ENCODE measurements around the gene USP54. TPM values are rescaled to one million over a fixed set of nuclear protein-coding genes. Genes with fewer than 3 reads are reported as not detected.

The USP54 gene
- total and polyA plus RNA-seq, 9 of the 15 experiments (the other 6 are each of a cell fraction or from before 2014, with no cell fraction given), result 3.8 to 40.1 (median 16.9) TPM

DNA sequence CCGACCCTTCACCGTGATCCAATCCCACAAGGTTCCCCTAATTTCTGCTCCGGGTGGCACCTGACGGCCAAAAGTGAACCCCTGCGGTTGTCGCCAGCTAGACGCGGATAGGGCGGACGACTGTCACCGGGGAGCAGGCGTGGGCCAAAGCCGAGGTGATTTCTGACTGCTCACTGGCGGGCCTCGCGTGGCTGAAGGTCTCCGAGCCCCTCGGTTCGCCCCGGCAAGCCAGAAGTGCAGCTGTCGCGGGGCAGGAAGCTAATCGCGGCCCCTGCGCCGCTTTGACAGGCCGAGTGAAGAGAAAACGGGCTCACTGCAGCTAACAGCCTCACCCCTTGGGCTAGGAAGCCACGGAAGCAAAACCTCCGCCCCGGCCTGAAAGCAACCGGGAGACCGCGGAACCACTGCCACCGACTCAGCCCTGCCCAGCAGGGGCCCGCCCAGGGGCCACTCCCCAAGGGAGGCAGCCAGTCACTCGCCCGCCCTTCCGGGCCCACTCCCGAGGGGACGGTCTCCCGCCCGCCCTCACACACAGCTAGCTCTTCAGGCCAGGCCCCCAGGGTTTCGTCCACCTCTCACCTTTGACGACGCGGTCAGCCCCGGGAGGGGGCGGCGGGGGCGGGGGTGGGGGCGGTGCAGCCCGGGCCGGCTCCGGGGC is 95.8 kb downstream of the USP54 start (continued):
- TF ChIP-seq, protein P1, sequence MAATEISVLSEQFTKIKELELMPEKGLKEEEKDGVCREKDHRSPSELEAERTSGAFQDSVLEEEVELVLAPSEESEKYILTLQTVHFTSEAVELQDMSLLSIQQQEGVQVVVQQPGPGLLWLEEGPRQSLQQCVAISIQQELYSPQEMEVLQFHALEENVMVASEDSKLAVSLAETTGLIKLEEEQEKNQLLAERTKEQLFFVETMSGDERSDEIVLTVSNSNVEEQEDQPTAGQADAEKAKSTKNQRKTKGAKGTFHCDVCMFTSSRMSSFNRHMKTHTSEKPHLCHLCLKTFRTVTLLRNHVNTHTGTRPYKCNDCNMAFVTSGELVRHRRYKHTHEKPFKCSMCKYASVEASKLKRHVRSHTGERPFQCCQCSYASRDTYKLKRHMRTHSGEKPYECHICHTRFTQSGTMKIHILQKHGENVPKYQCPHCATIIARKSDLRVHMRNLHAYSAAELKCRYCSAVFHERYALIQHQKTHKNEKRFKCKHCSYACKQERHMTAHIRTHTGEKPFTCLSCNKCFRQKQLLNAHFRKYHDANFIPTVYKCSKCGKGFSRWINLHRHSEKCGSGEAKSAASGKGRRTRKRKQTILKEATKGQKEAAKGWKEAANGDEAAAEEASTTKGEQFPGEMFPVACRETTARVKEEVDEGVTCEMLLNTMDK (IDR thresholded peaks at IDR 0.05; ENCODE audit: borderline replicate concordance, insufficient read depth, low read depth, low read length, poor library complexity, severe bottlenecking), result no peak
- TF ChIP-seq NR1H2 (CRISPR knock-in tag; IDR thresholded peaks at IDR 0.05), result 0 out of 2 replicates have a peak, but pooled peaks have one; percentile 51
- TF ChIP-seq, protein P2, sequence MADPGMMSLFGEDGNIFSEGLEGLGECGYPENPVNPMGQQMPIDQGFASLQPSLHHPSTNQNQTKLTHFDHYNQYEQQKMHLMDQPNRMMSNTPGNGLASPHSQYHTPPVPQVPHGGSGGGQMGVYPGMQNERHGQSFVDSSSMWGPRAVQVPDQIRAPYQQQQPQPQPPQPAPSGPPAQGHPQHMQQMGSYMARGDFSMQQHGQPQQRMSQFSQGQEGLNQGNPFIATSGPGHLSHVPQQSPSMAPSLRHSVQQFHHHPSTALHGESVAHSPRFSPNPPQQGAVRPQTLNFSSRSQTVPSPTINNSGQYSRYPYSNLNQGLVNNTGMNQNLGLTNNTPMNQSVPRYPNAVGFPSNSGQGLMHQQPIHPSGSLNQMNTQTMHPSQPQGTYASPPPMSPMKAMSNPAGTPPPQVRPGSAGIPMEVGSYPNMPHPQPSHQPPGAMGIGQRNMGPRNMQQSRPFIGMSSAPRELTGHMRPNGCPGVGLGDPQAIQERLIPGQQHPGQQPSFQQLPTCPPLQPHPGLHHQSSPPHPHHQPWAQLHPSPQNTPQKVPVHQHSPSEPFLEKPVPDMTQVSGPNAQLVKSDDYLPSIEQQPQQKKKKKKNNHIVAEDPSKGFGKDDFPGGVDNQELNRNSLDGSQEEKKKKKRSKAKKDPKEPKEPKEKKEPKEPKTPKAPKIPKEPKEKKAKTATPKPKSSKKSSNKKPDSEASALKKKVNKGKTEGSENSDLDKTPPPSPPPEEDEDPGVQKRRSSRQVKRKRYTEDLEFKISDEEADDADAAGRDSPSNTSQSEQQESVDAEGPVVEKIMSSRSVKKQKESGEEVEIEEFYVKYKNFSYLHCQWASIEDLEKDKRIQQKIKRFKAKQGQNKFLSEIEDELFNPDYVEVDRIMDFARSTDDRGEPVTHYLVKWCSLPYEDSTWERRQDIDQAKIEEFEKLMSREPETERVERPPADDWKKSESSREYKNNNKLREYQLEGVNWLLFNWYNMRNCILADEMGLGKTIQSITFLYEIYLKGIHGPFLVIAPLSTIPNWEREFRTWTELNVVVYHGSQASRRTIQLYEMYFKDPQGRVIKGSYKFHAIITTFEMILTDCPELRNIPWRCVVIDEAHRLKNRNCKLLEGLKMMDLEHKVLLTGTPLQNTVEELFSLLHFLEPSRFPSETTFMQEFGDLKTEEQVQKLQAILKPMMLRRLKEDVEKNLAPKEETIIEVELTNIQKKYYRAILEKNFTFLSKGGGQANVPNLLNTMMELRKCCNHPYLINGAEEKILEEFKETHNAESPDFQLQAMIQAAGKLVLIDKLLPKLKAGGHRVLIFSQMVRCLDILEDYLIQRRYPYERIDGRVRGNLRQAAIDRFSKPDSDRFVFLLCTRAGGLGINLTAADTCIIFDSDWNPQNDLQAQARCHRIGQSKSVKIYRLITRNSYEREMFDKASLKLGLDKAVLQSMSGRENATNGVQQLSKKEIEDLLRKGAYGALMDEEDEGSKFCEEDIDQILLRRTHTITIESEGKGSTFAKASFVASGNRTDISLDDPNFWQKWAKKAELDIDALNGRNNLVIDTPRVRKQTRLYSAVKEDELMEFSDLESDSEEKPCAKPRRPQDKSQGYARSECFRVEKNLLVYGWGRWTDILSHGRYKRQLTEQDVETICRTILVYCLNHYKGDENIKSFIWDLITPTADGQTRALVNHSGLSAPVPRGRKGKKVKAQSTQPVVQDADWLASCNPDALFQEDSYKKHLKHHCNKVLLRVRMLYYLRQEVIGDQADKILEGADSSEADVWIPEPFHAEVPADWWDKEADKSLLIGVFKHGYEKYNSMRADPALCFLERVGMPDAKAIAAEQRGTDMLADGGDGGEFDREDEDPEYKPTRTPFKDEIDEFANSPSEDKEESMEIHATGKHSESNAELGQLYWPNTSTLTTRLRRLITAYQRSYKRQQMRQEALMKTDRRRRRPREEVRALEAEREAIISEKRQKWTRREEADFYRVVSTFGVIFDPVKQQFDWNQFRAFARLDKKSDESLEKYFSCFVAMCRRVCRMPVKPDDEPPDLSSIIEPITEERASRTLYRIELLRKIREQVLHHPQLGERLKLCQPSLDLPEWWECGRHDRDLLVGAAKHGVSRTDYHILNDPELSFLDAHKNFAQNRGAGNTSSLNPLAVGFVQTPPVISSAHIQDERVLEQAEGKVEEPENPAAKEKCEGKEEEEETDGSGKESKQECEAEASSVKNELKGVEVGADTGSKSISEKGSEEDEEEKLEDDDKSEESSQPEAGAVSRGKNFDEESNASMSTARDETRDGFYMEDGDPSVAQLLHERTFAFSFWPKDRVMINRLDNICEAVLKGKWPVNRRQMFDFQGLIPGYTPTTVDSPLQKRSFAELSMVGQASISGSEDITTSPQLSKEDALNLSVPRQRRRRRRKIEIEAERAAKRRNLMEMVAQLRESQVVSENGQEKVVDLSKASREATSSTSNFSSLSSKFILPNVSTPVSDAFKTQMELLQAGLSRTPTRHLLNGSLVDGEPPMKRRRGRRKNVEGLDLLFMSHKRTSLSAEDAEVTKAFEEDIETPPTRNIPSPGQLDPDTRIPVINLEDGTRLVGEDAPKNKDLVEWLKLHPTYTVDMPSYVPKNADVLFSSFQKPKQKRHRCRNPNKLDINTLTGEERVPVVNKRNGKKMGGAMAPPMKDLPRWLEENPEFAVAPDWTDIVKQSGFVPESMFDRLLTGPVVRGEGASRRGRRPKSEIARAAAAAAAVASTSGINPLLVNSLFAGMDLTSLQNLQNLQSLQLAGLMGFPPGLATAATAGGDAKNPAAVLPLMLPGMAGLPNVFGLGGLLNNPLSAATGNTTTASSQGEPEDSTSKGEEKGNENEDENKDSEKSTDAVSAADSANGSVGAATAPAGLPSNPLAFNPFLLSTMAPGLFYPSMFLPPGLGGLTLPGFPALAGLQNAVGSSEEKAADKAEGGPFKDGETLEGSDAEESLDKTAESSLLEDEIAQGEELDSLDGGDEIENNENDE (IDR thresholded peaks at IDR 0.05; ENCODE audit: low read depth, low read length), result peak; percentile 28

Measured in K562 (cell line).